ENCODE data around the gene SPIC.

The SPIC gene

GRCh38 chr12:101485021-101485420 is 9.9 kb downstream of the SPIC start:
- H3K79me2 ChIP-seq (ENCODE audit: insufficient read depth, low read depth) = no peaks in the 10 kb centered on the region
- no peak overlapping the region for H2AFZ ChIP-seq (ENCODE audit: low read depth)
- H3K27ac ChIP-seq = no peak overlapping the region
- H3K4me2 ChIP-seq = no peak overlapping the region
- H3K4me1 ChIP-seq (ENCODE audit: low read depth, poor library complexity, severe bottlenecking) = no peaks in the 10 kb centered on the region
- no peak overlapping the region for H3K4me3 ChIP-seq (IDR thresholded peaks at IDR 0.05; ENCODE audit: insufficient read depth, low read depth, low read length)
- no peak for TF ChIP-seq CTCF (conservative IDR thresholded peaks at IDR 0.05; ENCODE audit: low read depth, low read length)
- H3K36me3 ChIP-seq (ENCODE audit: insufficient read depth) = no peaks in the 10 kb centered on the region
- H4K20me1 ChIP-seq (ENCODE audit: insufficient read depth) = no peaks in the 10 kb centered on the region
- no peak overlapping the region for H3K9ac ChIP-seq
- no peaks in the 10 kb centered on the region for H3K27me3 ChIP-seq (ENCODE audit: insufficient read depth, low read depth)

- Histone ChIP-seq H4K20me1 (ENCODE audit: insufficient read depth) (no peaks in the 10 kb centered on the region), H2AFZ (ENCODE audit: low read depth) (no peak overlapping the region), H3K36me3 (ENCODE audit: insufficient read depth) (no peaks in the 10 kb centered on the region), H3K27ac (no peak overlapping the region), H3K27me3 (ENCODE audit: insufficient read depth, low read depth) (no peaks in the 10 kb centered on the region), H3K4me2 (no peak overlapping the region), H3K4me1 (ENCODE audit: low read depth, poor library complexity, severe bottlenecking) (no peaks in the 10 kb centered on the region), H3K9ac (no peak overlapping the region), H3K4me3 (IDR thresholded peaks at IDR 0.05; ENCODE audit: insufficient read depth, low read depth, low read length) (no peak overlapping the region), H3K79me2 (ENCODE audit: insufficient read depth, low read depth) (no peaks in the 10 kb centered on the region)
- no peak for TF ChIP-seq CTCF (conservative IDR thresholded peaks at IDR 0.05; ENCODE audit: low read depth, low read length)
Measured at GRCh38 chr12:101488469-101488868, 13.3 kb downstream of the SPIC start.

GRCh38 chr12:101490286-101490920 is 15.3 kb downstream of the SPIC start:
- no peak overlapping the region for H2AFZ ChIP-seq (ENCODE audit: low read depth)
- no peak overlapping the region for H3K9ac ChIP-seq
- H4K20me1 ChIP-seq (ENCODE audit: insufficient read depth) = no peaks in the 10 kb centered on the region
- H3K79me2 ChIP-seq (ENCODE audit: insufficient read depth, low read depth) = no peaks in the 10 kb centered on the region
- no peak overlapping the region for H3K27ac ChIP-seq
- no peak overlapping the region for H3K4me3 ChIP-seq (IDR thresholded peaks at IDR 0.05; ENCODE audit: insufficient read depth, low read depth, low read length)
- TF ChIP-seq CTCF (conservative IDR thresholded peaks at IDR 0.05; ENCODE audit: low read depth, low read length) = 0 out of 2 replicates have a peak, but pooled peaks have one; percentile 20
- H3K4me1 ChIP-seq (ENCODE audit: low read depth, poor library complexity, severe bottlenecking) = no peaks in the 10 kb centered on the region
- H3K4me2 ChIP-seq = no peak overlapping the region
- no peaks in the 10 kb centered on the region for H3K36me3 ChIP-seq (ENCODE audit: insufficient read depth)
- H3K27me3 ChIP-seq (ENCODE audit: insufficient read depth, low read depth) = no peaks in the 10 kb centered on the region

GRCh38 chr12:101491329-101491728 is 16.2 kb downstream of the SPIC start:
- Histone ChIP-seq H3K79me2 (ENCODE audit: insufficient read depth, low read depth) (no peaks in the 10 kb centered on the region), H3K9ac (no peak overlapping the region), H3K27me3 (ENCODE audit: insufficient read depth, low read depth) (no peaks in the 10 kb centered on the region), H3K27ac (no peak overlapping the region), H3K36me3 (ENCODE audit: insufficient read depth) (no peaks in the 10 kb centered on the region), H3K4me3 (IDR thresholded peaks at IDR 0.05; ENCODE audit: insufficient read depth, low read depth, low read length) (no peak overlapping the region), H2AFZ (ENCODE audit: low read depth) (no peak overlapping the region), H3K4me1 (ENCODE audit: low read depth, poor library complexity, severe bottlenecking) (no peaks in the 10 kb centered on the region), H4K20me1 (ENCODE audit: insufficient read depth) (no peaks in the 10 kb centered on the region), H3K4me2 (no peak overlapping the region)
- no peak for TF ChIP-seq CTCF (conservative IDR thresholded peaks at IDR 0.05; ENCODE audit: low read depth, low read length)

Data from KMS-11 (cell line).